D721Med (cell line): ENCODE results near the gene CTNNBIP1.
"Not testable (repeated sequence)": the region's sequence is repeated elsewhere in the genome, so short reads cannot be mapped to it uniquely, and the experiment has no call there.

ENCODE experiments used
- DNase-seq: peaks from one replicate; pipeline ENCODE4 v3.0.0; 2011; ENCODE audit warnings: low spot score; ENCODE audit not compliant: insufficient read length
- FAIRE-seq: peaks from 2 replicates; lab custom pipeline; 2011; peaks lifted over from hg19 to GRCh38; lab: Jason Lieb, UNC
- TF ChIP-seq, protein P1 (sequence below): IDR thresholded peaks from 2 replicates; pipeline ENCODE4 v1.5.1; 2012; ENCODE audit warnings: mild to moderate bottlenecking, control low read depth; ENCODE audit not compliant: insufficient read depth; ENCODE audit errors: missing control alignments

Gene CTNNBIP1

DNA sequence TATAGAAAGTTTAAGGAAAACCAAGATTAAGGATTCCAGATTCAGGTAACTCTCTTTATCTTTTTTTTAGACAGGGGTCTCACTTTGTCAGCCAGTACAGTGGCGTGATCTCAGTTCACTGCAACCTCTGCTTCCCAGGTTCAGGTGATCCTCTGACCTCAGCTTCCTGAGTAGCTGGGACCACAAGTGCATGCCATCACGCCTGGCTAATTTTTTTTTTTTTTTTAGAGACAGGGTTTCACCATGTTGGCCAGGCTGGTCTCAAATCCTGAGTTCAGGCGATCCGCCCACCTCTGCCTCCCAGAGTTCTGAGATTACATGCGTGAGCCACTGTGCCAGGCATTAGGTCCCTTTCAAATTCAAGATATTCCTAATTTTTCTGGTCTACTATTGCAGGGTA, 17.2 kb upstream of the CTNNBIP1 start:
- FAIRE-seq (no peak), DNase-seq (no peak)
- TF ChIP-seq, protein P1, sequence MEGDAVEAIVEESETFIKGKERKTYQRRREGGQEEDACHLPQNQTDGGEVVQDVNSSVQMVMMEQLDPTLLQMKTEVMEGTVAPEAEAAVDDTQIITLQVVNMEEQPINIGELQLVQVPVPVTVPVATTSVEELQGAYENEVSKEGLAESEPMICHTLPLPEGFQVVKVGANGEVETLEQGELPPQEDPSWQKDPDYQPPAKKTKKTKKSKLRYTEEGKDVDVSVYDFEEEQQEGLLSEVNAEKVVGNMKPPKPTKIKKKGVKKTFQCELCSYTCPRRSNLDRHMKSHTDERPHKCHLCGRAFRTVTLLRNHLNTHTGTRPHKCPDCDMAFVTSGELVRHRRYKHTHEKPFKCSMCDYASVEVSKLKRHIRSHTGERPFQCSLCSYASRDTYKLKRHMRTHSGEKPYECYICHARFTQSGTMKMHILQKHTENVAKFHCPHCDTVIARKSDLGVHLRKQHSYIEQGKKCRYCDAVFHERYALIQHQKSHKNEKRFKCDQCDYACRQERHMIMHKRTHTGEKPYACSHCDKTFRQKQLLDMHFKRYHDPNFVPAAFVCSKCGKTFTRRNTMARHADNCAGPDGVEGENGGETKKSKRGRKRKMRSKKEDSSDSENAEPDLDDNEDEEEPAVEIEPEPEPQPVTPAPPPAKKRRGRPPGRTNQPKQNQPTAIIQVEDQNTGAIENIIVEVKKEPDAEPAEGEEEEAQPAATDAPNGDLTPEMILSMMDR, result no peak

DNA sequence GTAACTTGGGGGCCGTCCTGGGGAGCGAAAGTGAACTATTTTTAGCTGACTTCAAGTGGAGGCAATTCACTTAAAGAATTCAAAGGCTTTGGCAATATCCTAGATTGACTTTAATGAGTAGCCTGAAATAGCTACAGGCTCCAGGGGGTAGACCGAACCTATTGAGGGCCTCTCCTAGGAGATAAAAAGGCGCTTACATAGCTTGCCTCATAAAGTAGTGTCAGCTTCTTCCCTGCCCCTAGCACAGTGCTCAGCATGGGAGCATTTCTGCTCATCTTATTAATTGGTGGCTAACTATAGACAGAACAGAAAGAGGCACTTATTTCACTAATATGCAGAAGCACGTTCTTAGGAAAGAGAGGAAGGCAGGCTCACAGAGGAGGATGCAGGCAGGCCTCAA, 12.3 kb upstream of the CTNNBIP1 start:
- no peak for FAIRE-seq
- DNase-seq, result no peak
- TF ChIP-seq, protein P1, result no peak

DNA sequence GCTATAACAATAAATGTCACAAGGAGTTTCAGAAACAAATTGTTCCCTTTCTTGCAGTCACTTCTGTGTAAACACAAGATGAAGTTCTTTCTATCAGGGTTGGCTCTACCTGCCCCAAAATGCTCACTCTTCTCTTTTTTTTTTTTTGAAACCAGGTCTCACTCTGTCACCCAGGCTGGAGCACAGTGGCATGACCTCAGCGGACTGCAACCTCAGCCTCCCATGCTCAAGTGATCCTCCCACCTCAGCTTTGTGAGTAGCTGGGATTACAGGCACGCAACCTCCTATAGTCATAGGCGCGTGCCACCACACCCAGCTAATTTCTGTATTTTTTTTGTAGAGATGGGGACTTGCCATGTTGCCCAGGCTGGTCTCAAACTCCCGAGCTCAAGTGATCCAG, 10.5 kb upstream of the CTNNBIP1 start:
- TF ChIP-seq, protein P1, result no peak
- DNase-seq, result no peak
- FAIRE-seq, result no peak

DNA sequence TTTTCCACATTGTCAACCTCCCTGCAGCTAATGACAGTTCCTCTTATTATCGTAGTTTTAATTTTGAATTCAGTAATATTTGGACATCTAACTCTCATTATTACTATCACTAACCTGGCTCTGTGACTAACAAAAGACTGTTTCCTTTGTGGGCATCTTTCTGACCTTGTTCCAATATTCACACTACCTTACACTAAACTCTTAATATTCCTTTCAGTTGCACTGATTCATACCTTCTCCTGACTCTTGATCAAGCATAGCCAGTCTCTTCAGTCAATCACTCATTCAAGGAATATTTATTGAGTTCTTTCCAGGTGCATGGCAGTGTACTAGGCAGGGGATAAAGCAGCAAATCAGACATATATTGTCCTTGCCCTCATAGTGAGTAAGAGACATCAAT, 7.8 kb upstream of the CTNNBIP1 start:
- TF ChIP-seq, protein P1, result no peak
- DNase-seq, result no peak
- FAIRE-seq, result no peak

DNA sequence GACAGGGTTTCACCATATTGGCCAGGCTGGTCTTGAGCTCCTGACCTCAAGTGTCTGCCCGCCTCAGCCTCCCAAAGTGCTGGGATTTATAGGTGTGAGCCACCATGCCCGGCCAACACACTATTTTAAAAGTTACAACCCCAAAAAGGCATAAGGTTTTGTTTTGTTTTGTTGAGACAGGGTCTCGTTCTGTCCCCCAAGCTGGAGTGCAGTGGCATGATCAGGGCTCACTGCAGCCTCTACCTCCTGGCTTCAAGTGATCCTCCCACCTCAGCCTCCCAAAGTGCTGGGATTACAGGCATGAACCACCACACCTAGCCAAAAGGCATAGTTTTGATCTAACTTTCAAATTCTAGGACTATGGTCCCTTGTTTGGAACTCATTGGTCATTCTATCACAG, 7.4 kb upstream of the CTNNBIP1 start:
- FAIRE-seq, DNase-seq: not testable (repeated sequence)

DNA sequence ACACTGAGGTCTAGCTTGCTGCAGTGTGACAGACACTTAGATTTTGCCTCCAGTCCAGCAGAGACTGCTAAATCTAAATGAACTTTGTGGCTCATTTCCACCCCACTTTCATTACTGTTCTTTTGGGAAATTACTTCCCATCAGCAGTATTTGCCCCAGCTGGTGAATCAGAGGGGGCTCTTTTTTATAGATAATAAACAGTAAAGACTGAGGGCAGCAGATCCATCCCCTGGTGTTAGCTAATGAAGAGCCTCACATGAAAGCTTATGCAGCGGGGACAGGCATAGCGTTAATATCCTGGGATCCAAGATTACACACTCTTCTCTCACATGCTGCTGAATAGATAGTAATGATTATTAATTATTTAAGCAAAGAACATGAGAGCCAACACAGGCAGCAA, 6.4 kb upstream of the CTNNBIP1 start:
- TF ChIP-seq, protein P1, result no peak
- FAIRE-seq (no peak), DNase-seq (no peak)

DNA sequence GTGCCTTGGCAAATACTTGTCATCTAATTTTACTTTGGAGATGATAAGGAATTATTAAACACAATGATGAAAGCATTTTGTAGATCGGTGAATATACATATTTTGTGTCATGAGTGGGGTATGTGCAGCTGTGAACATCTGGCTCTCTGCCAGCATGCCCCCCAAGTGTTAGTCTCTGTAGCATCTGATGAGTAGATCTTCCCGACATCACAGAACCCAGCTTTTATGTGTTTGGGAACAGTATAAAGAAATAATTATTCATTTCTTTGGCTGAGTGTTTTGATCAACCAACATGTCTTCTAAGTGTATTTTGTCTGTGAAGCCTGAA, 4.5 kb upstream of the CTNNBIP1 start:
- DNase-seq (no peak), FAIRE-seq (no peak)
- TF ChIP-seq, protein P1, result no peak

DNA sequence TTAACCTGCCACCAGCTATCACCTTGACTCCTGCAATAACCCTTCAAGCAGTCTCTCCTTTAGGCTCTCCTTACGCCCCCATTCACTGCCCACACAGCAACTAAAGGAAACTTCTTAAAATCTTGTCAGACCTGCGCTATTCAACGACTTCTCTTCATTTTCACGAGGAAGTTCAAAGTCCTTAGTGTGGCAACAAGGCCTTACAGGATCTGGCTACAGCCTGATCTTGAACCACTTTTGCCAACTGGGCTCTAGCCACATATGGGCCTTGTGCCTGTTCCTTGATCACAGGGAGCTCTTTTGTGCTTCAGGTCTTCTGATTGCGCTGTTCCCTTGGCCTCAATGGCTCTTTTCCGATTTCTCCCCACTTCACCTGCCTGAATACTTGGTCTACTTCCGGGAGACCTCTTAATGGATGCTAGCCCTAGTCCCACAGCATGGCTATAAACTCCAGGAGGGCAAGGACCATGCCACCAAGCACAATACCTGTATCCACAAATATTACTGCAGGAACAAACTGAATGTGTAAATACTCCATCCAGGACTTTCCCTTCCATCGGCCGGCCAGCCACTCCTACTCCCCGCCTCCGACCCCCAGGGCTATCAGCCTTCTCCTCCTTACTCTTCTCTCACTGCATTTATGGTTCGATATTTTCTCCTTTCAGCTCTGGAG, 2.3 kb upstream of the CTNNBIP1 start:
- TF ChIP-seq, protein P1, result no peak
- FAIRE-seq (no peak), DNase-seq (no peak)
